Activated CD8-positive, alpha-beta memory T cell treated with anti-CD3 and anti-CD28 coated beads, Interleukin-2, amount 50 U/mL, for 24 hours (primary cell): ENCODE measurements around the gene WIPF3.

Experiments
- DNase-seq: peaks from one replicate; pipeline ENCODE4 v3.0.0-alpha.2; 2020; ENCODE audit errors: extremely low read depth

WIPF3 gene, protein sequence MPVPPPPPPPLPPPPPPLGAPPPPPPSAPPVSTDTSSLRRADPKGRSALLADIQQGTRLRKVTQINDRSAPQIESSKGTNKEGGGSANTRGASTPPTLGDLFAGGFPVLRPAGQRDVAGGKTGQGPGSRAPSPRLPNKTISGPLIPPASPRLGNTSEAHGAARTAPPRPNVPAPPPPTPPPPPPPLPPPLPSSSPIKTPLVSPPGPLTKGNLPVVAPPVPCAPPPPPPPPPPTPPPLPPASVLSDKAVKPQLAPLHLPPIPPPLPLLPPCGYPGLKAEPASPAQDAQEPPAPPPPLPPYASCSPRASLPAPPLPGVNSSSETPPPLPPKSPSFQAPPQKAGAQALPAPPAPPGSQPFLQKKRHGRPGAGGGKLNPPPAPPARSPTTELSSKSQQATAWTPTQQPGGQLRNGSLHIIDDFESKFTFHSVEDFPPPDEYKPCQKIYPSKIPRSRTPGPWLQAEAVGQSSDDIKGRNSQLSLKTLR

DNA sequence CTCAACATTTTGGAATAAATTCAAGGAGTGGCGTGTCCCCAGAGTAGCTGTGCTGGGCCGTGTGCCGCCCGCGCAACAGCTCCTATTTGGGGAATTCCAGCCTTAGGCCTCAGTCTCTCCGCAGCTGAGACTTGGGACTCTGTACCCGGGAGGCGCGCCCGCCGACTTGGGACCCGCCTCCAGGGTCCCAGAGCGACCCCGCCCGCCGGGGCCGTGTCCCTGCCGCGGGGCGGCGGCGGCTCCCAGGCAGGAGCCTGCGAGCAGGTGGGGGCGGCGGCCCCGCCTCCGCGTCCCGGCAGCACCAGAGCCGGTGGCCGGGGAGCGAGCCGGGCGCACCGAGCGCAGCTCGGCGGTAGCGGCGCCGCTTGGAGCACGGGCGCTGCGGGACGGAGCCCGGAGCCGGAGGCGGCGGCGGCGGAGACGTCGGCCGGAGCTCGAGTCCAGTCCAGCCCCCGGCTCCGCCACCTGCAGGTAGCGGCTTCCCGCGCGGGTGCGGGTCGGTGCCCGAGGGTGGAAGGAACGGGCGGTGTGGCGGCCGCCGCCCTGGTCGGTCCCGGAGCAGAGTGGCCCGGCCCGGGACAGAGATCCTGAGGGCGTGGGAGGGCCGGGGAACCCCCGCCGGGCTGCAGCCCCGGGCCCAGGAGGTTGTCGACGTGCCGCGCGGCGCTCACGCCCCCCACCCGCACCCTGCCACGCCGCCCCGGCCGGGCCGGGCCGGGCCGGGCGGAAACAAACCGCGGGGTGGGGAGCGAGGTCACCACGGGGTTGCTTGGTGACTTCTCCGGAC, at the start of gene WIPF3:
TSS of gene WIPF3 (plus strand) at position 301 of the 787 bp plus-strand sequence. CDS start 28,217 bp downstream, outside the sequence.
- no peak for DNase-seq

DNA sequence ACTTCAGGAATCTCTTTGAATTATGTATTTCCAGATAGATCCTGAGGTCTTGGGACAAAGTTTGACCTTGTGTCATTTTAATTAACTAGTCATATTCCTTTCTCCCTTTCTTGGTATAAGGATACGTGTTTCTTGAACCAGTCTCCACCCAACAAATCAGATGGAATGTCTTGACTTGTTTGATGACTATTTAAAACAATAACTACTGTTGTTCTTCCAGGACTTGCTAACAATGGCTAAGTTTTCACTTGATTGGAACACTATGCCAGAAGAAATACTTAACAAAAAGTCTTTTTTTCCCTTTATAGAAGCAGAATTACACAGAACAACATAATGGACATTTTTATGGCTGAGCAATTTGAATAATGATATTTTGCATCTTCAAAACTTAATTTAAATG, 43.0 kb upstream of the WIPF3 start:
- no peak for DNase-seq

DNA sequence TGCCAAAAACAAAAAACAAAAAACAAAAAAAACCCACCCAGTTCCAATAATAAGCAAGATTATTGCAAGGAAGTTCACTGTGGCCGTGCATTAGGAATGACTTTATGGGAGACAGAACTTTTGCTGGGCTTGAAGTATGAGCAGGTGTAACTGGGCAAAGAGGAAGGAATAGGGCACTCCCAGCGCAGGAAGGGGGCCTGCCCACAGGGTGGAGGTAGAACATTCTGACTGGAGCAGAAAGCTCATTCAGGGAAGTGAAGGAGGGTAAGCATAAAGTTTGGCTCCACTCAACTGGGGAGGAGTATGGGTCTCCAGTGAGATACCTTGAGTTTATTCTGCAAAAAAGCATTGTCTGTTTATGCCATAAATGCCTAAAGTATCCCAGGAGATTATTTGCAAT, 42.1 kb upstream of the WIPF3 start:
- no peak for DNase-seq

GRCh38 chr7:29765490-29765889, 40.8 kb upstream of the WIPF3 start:
- DNase-seq, result no peak

DNA sequence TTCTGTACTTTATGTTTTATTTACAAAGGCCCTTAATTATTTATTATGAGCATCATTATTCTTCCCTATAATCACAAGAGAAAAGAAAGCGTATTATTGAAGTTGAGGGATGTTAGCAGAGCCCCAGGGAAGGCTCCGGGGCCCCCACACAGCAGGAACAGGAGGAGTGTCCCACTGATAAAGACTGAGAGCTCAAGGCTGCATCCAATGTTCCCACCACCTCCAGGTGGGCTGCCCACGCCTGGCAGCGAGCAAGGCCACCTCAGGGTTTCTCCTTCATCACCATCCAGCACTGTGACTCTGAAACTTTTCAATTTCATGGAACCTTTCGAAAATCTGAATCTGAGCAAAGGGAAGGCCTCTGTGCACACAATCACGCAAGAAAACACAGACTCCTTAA, 35.9 kb upstream of the WIPF3 start:
- no peak for DNase-seq

DNA sequence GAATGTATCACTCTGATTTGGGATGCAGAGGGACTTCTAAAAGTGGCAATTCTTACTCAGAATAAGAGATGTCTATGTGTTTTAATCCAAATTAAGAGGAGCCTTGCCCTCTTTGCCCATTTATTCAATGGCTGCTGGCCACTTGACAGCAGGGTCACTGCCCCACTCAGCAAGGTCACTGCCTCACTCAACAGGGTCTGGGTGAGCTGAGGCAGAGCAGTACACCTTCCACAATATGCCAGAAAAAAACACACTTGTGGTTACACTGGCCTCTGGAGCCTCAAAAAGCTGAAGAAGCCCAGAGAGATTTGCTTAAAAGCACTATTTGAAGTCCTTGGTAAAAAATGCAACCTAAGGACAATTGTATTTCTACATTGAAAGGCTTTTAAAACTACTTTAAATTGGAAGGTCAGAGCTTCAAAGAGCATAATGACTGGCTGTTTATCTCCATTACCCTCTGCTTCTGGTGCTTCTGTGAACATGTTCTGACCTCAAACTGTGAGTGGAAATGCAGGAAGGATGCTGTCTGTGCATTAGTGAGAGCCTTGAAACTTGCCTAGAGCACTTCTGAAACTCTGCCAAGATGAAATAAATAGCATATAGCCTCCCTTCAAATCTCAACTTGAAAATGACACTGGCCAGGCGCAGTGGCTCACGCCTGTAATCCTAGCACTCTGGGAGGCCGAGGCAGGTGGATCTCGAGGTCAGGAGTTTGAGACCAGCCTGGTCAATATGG, 35.1 kb upstream of the WIPF3 start:
- DNase-seq, result no peak

DNA sequence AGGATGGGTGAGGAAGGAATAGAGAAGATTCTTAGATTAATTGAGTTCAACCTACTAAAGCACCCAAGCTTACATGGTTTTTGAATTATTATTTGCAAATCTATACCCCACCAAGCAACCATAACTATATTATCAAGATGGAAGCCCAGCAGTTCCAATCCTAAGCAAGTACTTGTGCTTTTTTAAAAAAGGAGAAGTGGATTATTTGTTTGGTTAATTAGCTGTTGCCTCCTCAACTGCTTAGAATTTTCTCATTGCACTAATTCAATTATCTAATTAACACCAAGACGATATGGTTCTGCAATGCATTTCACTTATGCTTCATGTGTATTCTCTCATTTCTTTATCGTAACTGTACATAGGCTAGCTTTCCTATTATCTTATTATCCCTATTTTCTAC, 27.3 kb upstream of the WIPF3 start:
- DNase-seq, result no peak

DNA sequence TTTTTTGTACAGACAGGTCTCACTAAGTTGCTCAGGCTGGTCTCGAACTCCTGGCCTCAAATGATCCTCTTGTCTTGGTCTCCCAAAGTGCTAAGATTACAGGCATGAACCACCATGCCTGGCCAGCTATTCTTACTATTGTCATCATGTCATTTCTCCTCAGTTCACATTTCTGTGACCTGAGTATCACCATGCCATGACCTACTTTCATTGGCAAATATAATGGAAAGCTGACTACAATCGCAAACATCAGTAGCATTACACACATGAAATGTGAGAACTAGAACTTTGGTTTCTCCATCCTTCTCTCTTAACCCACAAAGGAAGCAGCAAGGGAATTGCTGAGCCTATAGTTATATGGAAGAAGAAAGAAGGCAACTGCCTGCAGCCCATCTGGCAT, 26.0 kb upstream of the WIPF3 start:
- DNase-seq, result no peak

DNA sequence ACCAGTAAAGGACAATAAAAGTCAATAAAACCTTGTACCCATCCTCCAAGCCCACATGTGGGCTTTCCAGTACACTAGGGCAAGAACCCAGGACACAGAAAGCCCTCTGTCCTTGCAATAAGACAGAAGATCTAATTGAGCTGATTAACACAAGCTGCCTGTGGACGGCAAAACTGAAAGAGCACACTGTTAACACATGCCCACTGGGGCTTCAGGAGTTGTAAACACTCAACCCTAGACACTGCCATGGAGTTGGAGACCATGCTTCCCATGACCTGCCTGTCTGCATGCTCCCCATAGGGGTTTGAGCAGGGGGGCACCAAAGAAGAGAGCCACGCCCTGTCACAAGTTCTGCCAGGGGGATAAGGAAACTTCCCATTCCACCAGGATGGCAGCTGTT, 22.6 kb upstream of the WIPF3 start:
- no peak for DNase-seq

DNA sequence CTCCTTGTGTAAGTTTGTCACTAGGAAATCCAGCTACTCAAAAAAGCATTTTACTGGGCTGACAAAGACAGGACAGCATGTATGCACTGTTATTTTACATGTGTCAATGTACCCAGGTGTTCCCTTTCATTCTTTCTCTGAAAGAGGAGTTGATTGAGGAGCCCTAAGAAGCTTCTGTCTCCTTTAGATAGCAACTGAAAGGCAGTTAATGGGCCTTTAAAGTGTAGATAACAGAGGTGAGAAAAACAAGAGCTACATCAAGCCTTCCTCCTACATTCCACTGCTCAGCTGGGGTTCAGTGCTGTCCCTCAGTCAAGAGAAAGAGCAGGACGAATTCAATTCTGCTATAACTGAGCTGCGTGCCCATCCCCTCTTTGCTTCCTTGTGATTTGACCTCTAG, 12.8 kb upstream of the WIPF3 start:
- DNase-seq, result no peak

- no peak for DNase-seq
Measured at GRCh38 chr7:29794959-29795629, 11.2 kb upstream of the WIPF3 start.

DNA sequence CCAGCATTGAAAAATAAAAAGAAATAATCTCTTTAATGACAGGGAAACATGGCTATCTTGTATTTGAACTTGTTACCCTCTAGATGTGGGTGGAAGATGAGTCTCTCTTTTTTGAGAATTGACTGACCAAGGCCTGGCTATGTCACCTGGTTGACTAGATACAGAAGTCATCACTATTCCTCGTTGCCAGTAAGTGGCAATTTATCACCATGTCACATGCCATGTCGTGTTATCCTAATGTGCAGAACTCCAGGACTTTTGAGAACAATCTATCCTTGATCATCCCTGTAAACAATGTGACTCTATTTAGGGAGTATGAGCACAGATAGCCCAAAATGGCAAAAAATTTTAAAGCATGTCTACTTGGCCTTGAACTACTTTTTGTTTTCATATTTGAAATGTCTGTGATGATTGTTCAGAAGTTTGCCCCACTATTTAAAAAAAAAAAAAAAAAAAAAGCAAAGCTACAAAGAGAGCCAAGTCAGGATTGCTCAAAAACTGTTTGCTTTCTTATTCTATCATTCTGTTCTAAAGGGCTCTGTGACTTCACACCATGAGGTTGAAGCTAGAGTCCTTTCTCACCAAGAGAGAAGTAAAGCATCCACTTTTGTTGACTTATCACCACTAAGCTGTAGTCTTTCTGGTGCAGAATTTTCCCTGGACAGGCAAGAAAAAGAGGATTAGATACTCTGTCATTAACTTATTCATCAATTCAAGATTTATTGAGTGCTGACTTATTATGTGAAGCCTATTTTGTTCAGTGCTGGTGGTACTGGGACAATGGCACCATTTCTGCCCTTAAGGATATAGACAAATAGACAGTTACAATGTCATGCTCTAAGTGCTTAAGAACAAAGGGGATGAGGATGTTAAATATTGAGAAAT, 10.4 kb upstream of the WIPF3 start:
- no peak for DNase-seq

DNA sequence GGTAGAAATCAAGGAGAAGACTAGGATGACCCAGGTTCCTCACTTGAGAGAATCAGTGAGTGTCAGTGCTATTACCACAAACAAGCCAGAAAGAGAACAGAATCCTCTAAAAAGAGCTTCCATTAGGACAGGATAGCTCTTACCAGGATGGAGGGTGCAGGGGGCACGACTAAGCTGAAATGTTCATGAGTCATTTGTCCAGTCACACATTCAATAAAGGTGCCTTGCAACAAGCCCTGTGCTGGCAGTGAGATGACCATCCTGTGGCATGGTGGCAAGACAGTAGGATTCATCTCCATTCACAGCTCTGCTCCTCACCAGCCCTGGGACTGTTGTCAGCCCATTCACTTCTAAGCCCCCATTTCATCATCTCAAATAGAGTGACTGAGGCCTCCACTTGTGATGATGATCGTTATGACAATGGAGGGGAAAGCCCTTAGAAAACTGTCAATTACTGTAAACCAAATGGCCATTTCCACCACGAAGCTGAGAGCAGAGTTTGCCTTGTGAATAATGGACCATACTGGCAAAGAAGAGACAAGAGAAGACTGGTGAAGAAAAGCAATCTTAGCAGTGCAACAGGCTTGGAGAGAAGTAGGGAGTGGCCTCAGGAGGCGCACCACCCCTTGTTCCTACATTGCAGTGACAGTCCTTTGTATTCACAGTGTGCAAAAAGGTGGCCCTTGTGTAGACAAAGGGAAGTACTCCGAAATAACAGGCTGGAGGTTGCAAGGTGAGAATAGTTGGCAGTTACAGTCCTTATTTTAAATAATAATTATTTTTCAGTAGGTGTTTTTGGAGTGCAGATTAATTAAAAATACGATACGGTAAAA, 9.0 kb upstream of the WIPF3 start:
- DNase-seq, result no peak

GRCh38 chr7:29798422-29798821, 7.9 kb upstream of the WIPF3 start:
- DNase-seq, result no peak

- no peak for DNase-seq
Measured at GRCh38 chr7:29801929-29802328, 4.4 kb upstream of the WIPF3 start.

- DNase-seq, result no peak
Measured at GRCh38 chr7:29805031-29805430, 1.3 kb upstream of the WIPF3 start.

GRCh38 chr7:29805886-29806207, 461 bp upstream of the WIPF3 start:
- DNase-seq, result no peak

DNA sequence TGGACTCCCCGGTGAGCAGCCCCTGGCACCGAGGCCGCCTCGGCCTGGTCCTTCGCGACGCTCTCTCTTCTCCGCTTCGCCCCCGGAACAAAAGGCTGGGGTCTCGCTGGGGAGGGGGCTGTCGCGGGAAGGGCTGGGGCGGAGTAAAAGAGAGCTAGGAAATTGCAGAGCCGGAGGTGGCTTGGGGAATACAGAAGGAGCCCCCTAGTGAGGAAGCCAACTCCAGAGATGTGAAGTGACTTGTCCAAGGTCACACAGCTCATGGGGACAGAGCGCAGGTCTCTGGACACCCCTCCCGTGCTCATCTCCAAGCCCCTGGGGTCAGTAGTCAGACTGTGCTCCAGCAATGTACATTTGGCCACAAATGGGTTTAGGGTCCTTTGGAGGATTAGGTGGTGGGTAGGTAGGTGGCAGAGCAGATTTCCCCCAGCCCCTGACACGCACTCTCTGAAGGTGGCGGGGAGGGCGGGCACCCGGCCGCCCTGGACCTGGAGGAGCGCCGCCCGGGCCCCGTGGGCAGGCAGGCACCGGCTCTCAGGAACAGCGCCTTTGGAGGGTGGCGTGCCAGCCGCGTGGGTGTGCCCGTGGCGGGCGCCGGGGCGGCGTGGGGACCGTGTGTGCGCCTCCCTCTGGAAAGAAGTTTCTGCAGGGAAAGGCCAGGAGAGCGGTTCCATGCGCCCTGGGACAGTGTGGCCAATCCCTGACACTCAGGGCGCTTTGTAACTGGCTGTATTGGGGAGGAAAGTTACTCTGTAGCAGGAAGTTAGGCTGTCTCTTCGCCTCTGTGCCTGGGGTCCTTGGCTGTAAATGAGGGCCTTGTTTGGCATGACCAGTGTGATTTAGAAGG, 910 bp downstream of the WIPF3 start:
- no peak for DNase-seq
